Hepatocyte (in vitro differentiated cells): Measurements from ENCODE around the gene PIGR. TPM values are rescaled to one million over a fixed set of nuclear protein-coding genes. Genes with fewer than 3 reads are reported as not detected.

Experiments
- DNase-seq: peaks from one replicate; pipeline ENCODE4 v3.0.0-alpha.2; 2016; ENCODE audit warnings: low spot score
- H2AFZ ChIP-seq: fragments of 200-600 bp; sonication (generic); 2 replicates; pipeline ENCODE4 v1.6.0; 2016; ENCODE audit warnings: antibody characterized with exemption, mild to moderate bottlenecking
- H3K27ac ChIP-seq: fragments of 200-600 bp; sonication (generic); 2 replicates; pipeline ENCODE4 v1.5.1; 2016; ENCODE audit warnings: mild to moderate bottlenecking
- H3K27me3 ChIP-seq: fragments of 200-600 bp; sonication (generic); 2 replicates; pipeline ENCODE4 v1.6.1; 2016
- H3K36me3 ChIP-seq: fragments of 200-600 bp; sonication (generic); replicated peaks from 2 replicates; pipeline ENCODE4 v1.5.1; 2016; ENCODE audit warnings: low read depth; ENCODE audit not compliant: insufficient read depth
- H3K4me1 ChIP-seq: fragments of 200-600 bp; sonication (generic); 2 replicates; pipeline ENCODE4 v1.5.1; 2016; ENCODE audit warnings: mild to moderate bottlenecking, moderate library complexity; ENCODE audit not compliant: insufficient read depth
- H3K4me2 ChIP-seq: fragments of 200-600 bp; sonication (generic); 2 replicates; pipeline ENCODE4 v1.6.0; 2016
- H3K4me3 ChIP-seq: fragments of 200-600 bp; sonication (generic); 2 replicates; pipeline ENCODE4 v1.5.1; 2016; ENCODE audit warnings: mild to moderate bottlenecking
- H3K79me2 ChIP-seq: fragments of 200-600 bp; sonication (generic); 2 replicates; pipeline ENCODE4 v1.6.0; 2017; ENCODE audit warnings: mild to moderate bottlenecking
- H3K9me2 ChIP-seq: fragments of 200-600 bp; sonication (generic); replicated peaks from 2 replicates; pipeline ENCODE4 v1.6.0; 2017; ENCODE audit warnings: mild to moderate bottlenecking; ENCODE audit not compliant: insufficient read depth
- H3K9me3 ChIP-seq: fragments of 200-600 bp; sonication (generic); 2 replicates; pipeline ENCODE4 v1.5.1; 2016; ENCODE audit warnings: low read depth, mild to moderate bottlenecking
- H4K20me1 ChIP-seq: fragments of 200-600 bp; sonication (generic); 2 replicates; pipeline ENCODE4 v1.6.0; 2016; ENCODE audit warnings: mild to moderate bottlenecking; ENCODE audit not compliant: insufficient read depth, poor library complexity, severe bottlenecking
- EZH2 ChIP-seq: fragments of 200-600 bp; sonication (generic); IDR thresholded peaks from 2 replicates; pipeline ENCODE4 v1.6.1; 2016; ENCODE audit warnings: antibody characterized with exemption, mild to moderate bottlenecking, borderline replicate concordance
- EZH2phosphoT487 ChIP-seq: fragments of 200-600 bp; sonication (generic); IDR thresholded peaks from one replicate; pipeline ENCODE4 v1.6.1; 2018; ENCODE audit warnings: antibody characterized with exemption, mild to moderate bottlenecking, low read depth, moderate library complexity; ENCODE audit not compliant: unreplicated experiment, severe bottlenecking
- WGBS: methylation state at CpG from one replicate; pipeline ENCODE4 v1.1.6; 2016; ENCODE audit warnings: low lambda C conversion rate; ENCODE audit errors: missing lambda C conversion rate; 5-methylcytosine and 5-hydroxymethylcytosine counted together
- polyA plus RNA-seq: library from polyadenylated mRNA; unstranded; fragments of >200 nt; fragmentation: Nextera tagmentation; extraction: Ambion mirVana; gene quantifications from 2 replicates; pipeline ENCODE4 v1.2.1, GENCODE V29; 2016
- total RNA-seq: library from RNA; depleted of rRNA; stranded (reverse); fragments of >200 nt; gene quantifications from 2 replicates; pipeline ENCODE4 v1.2.3, GENCODE V29; 2014
- TF ChIP-seq, protein P1 (sequence below): fragments of 200-600 bp; sonication (generic); IDR thresholded peaks from 2 replicates; pipeline ENCODE4 v1.5.1; 2016; ENCODE audit warnings: antibody characterized with exemption, mild to moderate bottlenecking; ENCODE audit not compliant: poor library complexity

The PIGR gene
- total and polyA plus RNA-seq, 2 experiments from 2014 or later, result 8.1 to 22.9 TPM

DNA sequence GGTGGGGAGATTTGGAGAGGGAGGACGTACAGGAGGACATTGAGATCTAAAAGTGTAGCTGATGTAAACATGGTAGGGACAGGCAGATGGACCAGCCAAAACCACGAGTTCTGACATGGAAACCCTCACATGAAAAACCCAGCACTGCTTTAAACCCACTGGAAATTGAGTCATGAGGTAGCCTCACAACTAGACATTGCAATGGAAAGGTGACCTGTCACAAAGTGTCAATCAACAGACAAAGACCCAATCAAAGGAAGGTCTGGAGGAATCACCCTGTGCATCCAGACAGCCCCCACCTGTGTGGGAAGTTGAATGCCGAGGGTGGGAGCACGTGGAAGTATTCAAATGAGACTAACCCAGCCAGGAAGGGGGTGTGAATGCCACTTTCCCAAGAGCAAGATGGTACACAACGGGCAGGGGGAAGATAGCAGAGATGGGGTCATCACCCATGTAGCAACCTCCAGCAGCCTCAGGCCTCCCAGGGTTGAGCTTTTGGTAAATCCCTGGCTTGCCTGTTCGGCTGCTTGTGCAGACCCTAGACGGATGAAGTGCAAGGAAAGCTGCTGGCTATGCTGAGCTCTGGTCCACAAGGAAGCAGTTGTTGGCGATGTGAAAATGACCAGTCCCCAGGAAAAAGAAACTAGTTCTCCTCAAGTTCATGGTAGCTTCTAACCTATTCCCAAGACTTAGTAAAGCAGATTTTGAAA, 30.1 kb downstream of the PIGR start:
- no peak overlapping the region for H3K4me3 ChIP-seq
- H3K79me2 ChIP-seq, result no peaks in the 10 kb centered on the region
- WGBS, result 82% methylated on average over 7 of the region's 8 CpGs

DNA sequence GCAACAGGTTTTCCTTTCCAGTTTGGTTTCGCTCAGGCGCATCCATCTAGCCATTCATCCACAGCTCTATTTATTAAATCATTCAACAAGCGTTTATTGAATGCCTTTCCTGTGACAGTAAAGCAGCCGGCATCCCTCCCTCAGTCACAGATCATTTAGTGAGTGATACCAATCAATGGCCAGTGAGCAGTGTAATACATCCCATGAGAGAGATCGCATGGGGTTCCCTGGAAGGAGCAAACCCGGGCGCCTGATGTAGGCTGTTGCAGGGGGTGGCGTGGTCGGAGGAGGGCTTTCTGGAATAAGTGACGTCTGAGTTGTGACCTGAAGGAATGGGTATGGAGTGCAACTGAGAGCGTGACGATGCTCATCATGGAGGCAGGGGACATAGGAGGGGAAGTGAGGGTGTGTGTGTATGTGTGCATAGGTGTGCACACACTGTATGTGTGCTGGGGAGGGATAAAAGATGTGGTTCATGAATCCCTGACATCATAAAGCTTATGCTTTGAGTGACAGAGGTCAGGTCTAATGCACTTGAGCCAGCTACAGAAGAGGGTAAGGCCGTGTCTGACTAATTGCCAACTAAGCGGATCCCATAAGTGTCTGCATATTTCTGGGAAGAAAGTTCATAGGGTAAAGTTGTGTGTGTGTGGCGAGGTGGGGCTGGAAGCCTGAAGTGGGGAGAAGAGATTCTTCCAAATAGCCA, 31.1 kb downstream of the PIGR start:
- Histone ChIP-seq H3K9me3 (no peaks in the 10 kb centered on the region), H3K4me2 (no peak overlapping the region), H3K36me3 (no peaks in the 10 kb centered on the region), H2AFZ (no peak overlapping the region), H3K9me2 (no peaks in the 10 kb centered on the region), H3K4me1 (no peaks in the 10 kb centered on the region), H3K79me2 (no peaks in the 10 kb centered on the region), H3K27ac (no peak overlapping the region), H3K27me3 (peaks cover 10% of the 10 kb centered on the region), H4K20me1 (no peaks in the 10 kb centered on the region), H3K4me3 (no peak overlapping the region)
- TF ChIP-seq, protein P1, sequence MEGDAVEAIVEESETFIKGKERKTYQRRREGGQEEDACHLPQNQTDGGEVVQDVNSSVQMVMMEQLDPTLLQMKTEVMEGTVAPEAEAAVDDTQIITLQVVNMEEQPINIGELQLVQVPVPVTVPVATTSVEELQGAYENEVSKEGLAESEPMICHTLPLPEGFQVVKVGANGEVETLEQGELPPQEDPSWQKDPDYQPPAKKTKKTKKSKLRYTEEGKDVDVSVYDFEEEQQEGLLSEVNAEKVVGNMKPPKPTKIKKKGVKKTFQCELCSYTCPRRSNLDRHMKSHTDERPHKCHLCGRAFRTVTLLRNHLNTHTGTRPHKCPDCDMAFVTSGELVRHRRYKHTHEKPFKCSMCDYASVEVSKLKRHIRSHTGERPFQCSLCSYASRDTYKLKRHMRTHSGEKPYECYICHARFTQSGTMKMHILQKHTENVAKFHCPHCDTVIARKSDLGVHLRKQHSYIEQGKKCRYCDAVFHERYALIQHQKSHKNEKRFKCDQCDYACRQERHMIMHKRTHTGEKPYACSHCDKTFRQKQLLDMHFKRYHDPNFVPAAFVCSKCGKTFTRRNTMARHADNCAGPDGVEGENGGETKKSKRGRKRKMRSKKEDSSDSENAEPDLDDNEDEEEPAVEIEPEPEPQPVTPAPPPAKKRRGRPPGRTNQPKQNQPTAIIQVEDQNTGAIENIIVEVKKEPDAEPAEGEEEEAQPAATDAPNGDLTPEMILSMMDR, result no peak
- no peak for TF ChIP-seq EZH2phosphoT487
- no peak for TF ChIP-seq EZH2
- DNase-seq, result no peak
- 88% methylated on average over 15 of the region's 15 CpGs for WGBS

More for the DNA sequence above, 30.1 kb downstream of the PIGR start:
- Histone ChIP-seq H4K20me1 (no peaks in the 10 kb centered on the region), H3K27ac (no peak overlapping the region), H2AFZ (no peak overlapping the region), H3K27me3 (peaks cover 4% of the 10 kb centered on the region), H3K4me2 (no peak overlapping the region), H3K4me1 (no peaks in the 10 kb centered on the region), H3K36me3 (no peaks in the 10 kb centered on the region), H3K9me3 (no peaks in the 10 kb centered on the region), H3K9me2 (no peaks in the 10 kb centered on the region)
- no peak for DNase-seq
- TF ChIP-seq, protein P1, result no peak
- TF ChIP-seq EZH2phosphoT487, result no peak
- no peak for TF ChIP-seq EZH2

DNA sequence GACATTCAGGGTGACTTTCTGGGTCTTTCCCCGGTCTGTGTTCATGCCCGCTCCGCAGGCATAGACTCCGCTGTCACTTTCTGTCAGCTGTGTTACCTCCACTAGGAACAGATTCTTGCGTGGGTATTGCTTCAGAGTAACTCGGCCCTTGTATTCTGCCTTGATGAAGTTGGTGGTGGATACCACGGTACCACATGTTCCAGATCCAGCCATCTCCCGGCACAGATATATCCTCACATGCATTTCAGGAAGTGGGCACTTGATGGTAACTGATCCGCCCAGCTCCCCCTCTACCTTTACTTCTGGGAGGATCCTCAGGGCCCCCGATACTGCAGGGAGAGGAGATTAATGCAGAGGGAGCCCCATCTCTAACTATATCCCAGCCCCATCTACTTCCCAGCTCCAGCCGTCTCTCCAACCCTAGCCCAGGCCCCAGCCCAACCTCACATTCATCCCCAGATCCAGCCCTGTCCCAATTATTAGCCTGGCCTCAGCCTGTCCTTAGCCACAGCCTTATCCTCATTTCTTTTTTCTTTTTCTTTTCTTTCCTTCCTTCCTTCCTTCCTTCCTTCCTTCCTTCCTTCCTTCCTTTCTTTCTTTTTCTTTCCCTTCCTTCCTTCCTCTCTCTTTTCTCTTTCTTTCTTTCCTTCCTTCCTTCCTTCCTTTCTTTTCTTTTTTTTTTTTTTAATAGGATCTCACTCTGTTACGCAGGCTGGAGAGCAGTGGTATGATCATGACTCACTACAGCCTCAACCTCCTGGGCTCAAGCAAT, 32.3 kb downstream of the PIGR start:
- no peak overlapping the region for H2AFZ ChIP-seq
- no peaks in the 10 kb centered on the region for H3K9me3 ChIP-seq
- peaks cover 15% of the 10 kb centered on the region for H3K27me3 ChIP-seq
- no peaks in the 10 kb centered on the region for H3K9me2 ChIP-seq
- no peak overlapping the region for H3K4me3 ChIP-seq
- H3K4me2 ChIP-seq, result no peak overlapping the region
- no peak for DNase-seq
- no peak overlapping the region for H3K27ac ChIP-seq
- no peaks in the 10 kb centered on the region for H4K20me1 ChIP-seq
- H3K4me1 ChIP-seq, result peaks cover 1% of the 10 kb centered on the region
- H3K79me2 ChIP-seq, result no peaks in the 10 kb centered on the region
- TF ChIP-seq EZH2, result no peak
- TF ChIP-seq, protein P1, result no peak
- no peaks in the 10 kb centered on the region for H3K36me3 ChIP-seq
- 88% methylated on average over 12 of the region's 12 CpGs for WGBS
